Measurements from ENCODE around the gene THRAP3. TPM values are rescaled to one million over a fixed set of nuclear protein-coding genes. Genes with fewer than 3 reads are reported as not detected.
A peak's percentile ranks its signal among the peaks of the same experiment; 100 is the strongest.

THRAP3 gene, protein sequence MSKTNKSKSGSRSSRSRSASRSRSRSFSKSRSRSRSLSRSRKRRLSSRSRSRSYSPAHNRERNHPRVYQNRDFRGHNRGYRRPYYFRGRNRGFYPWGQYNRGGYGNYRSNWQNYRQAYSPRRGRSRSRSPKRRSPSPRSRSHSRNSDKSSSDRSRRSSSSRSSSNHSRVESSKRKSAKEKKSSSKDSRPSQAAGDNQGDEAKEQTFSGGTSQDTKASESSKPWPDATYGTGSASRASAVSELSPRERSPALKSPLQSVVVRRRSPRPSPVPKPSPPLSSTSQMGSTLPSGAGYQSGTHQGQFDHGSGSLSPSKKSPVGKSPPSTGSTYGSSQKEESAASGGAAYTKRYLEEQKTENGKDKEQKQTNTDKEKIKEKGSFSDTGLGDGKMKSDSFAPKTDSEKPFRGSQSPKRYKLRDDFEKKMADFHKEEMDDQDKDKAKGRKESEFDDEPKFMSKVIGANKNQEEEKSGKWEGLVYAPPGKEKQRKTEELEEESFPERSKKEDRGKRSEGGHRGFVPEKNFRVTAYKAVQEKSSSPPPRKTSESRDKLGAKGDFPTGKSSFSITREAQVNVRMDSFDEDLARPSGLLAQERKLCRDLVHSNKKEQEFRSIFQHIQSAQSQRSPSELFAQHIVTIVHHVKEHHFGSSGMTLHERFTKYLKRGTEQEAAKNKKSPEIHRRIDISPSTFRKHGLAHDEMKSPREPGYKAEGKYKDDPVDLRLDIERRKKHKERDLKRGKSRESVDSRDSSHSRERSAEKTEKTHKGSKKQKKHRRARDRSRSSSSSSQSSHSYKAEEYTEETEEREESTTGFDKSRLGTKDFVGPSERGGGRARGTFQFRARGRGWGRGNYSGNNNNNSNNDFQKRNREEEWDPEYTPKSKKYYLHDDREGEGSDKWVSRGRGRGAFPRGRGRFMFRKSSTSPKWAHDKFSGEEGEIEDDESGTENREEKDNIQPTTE
- 167 and 170 TPM in 2 replicates for total RNA-seq
- long read RNA-seq, partial matches to known transcripts = 468 of 515 reads
- long read RNA-seq, other reads (novel, unspliced or antisense) = 47 of 515 reads

GRCh38 chr1:36223996-36224536 lies at the start of gene THRAP3:
Gene THRAP3, plus strand, starts transcription at chr1:36224443. Its CDS starts 58,121 bp downstream, at chr1:36282564.
- Mint-ChIP-seq H3K4me1 (peaks cover 33% of the 10 kb centered on the region), H3K9me3 (no peaks in the 10 kb centered on the region), H3K27me3 (ENCODE audit: low read depth) (no peaks in the 10 kb centered on the region), H3K36me3 (ENCODE audit: low read depth) (peaks cover 7% of the 10 kb centered on the region), H3K27ac (ENCODE audit: unreplicated experiment) (peak within 1 kb of the TSS; percentile 99), H3K4me3 (peak within 1 kb of the TSS; percentile 94)
- TF ChIP-seq CTCF (conservative IDR thresholded peaks at IDR 0.05) = no peak
- DNase-seq (ENCODE audit: low read depth, low spot score) = peak; percentile 99

DNA sequence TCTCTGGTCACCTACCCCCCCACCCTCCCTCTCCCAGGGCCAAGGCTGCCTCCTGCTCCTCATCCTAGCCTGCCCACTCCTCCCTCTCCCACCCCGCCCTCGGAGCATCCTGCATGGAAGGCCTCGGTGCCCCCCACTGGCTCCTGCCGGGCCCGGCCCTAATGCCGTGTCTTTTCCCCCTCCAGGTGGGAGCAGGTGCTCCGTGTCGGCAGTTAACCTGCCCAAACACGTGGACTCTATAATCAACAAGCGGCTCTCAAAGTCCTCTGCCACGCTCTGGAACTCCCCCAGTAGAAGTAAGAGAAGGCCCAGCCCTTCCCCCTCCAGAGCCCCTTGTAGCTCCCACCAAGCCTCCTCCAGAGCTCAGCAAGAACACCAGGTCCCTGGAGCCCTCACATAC lies 49.5 kb upstream of the THRAP3 start:
- Mint-ChIP-seq H3K9me3 (no peaks in the 10 kb centered on the region), H3K27ac (ENCODE audit: unreplicated experiment) (no peak overlapping the region), H3K4me1 (no peaks in the 10 kb centered on the region), H3K36me3 (ENCODE audit: low read depth) (peaks cover 4% of the 10 kb centered on the region), H3K27me3 (ENCODE audit: low read depth) (no peaks in the 10 kb centered on the region), H3K4me3 (no peak overlapping the region)
- no peak for TF ChIP-seq CTCF (conservative IDR thresholded peaks at IDR 0.05)
- DNase-seq (ENCODE audit: low read depth, low spot score) = no peak

DNA sequence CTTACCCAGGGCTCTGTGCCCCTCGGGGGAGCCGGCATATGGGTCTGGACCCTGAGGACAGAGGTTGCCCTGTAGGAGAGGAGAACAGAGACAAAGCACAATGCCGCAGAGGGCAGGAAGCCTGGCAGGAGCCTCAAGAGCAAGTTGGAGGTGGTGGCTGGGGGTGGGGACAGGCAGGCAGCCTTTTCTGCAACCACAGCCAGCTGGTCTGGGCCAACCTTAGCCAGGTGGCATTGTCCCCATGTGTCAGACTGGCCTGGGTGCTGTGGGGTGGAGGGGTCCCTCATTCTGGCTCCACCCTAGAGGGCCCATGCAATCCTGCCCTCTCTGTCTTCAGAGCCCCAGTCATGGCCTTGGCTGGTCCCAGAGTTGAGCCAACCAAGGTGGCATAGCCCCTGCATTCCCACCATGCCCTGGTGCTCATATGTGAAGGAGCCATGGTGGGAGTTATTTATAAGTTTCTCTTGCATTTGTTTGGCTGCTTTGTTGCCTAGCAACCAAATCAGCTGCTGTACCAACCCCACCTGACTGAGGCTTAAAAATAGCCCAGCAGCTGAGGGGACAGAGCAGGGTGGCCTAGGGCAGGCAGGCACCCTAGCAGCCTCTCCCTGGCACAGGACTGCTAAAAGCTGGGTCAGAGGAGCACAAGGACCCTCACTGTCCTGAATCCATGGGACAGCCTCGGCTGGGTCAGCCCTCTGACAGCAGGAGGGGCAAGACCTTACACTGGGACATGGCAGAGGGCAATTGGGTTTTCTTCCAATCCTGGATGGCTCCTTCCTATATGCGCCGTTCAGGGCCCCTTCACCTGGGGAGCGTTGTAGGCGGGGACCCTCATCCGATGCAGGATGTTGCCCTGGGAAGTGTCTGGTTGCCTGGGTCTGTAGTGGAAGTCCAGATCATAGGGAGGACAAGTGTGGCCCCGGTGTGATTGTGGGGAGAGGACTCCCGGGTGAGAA lies 48.8 kb upstream of the THRAP3 start:
- no peak for DNase-seq (ENCODE audit: low read depth, low spot score)
- no peak overlapping the region for H3K27ac Mint-ChIP-seq (ENCODE audit: unreplicated experiment)
- no peak overlapping the region for H3K4me3 Mint-ChIP-seq

DNA sequence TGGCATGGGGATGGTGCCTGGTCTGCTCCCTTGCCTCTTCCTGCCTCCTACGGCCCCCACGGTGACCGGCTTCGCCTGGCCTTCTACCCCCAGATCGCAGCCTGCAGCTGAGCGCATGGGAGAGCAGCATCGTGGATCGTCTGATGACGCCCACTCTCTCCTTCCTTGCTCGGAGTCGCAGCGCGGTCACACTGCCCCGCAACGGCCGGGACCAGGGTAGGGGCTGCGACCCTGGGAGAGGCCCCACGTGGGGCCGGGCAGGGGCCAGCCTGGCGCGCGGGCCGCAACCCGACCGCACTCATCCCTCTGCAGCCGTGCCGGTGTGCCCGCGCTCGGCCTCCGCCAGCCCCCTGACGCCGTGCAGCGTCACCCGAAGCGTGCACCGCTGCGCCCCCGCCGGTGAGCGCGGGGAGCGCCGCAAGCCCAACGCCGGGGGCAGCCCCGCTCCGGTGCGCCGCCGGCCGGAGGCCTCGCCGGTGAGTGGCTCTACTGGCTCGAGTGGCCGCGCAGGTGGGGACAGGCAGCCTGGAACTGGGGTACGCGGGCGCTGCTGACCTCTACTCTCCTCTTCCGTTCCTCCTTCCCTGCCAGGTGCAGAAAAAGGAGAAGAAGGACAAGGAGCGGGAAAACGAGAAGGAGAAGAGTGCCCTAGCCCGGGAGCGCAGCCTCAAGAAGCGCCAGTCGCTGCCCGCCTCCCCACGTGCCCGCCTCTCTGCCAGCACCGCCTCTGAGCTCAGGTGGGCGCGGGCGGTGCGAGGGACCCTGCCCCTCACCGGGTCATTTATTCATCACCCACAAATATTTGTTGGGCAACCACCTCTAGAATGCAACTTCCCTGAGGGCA lies 47.9 kb upstream of the THRAP3 start:
- peaks cover 15% of the 10 kb centered on the region for H3K36me3 Mint-ChIP-seq (ENCODE audit: low read depth)
- TF ChIP-seq CTCF (conservative IDR thresholded peaks at IDR 0.05) = no peak
- no peaks in the 10 kb centered on the region for H3K27me3 Mint-ChIP-seq (ENCODE audit: low read depth)
- no peak overlapping the region for H3K4me3 Mint-ChIP-seq
- no peak for DNase-seq (ENCODE audit: low read depth, low spot score)
- H3K27ac Mint-ChIP-seq (ENCODE audit: unreplicated experiment) = no peak overlapping the region
- H3K4me1 Mint-ChIP-seq = no peaks in the 10 kb centered on the region
- H3K9me3 Mint-ChIP-seq = no peaks in the 10 kb centered on the region

More for the DNA sequence above, 48.8 kb upstream of the THRAP3 start:
- no peaks in the 10 kb centered on the region for H3K9me3 Mint-ChIP-seq
- no peak for TF ChIP-seq CTCF (conservative IDR thresholded peaks at IDR 0.05)
- peaks cover 10% of the 10 kb centered on the region for H3K36me3 Mint-ChIP-seq (ENCODE audit: low read depth)
- H3K4me1 Mint-ChIP-seq = no peaks in the 10 kb centered on the region
- no peaks in the 10 kb centered on the region for H3K27me3 Mint-ChIP-seq (ENCODE audit: low read depth)

Measured in neural crest cell (in vitro differentiated cells).